Progenitor cell of endocrine pancreas (in vitro differentiated cells): Measurements from ENCODE around the gene AZIN2. TPM values are rescaled to one million over a fixed set of nuclear protein-coding genes. Genes with fewer than 3 reads are reported as not detected.

Source experiments
- DNase-seq: peaks from one replicate; pipeline ENCODE4 v3.0.0; 2021; ENCODE audit warnings: low spot score; ENCODE audit not compliant: unreplicated experiment
- H3K27ac Mint-ChIP-seq: 2 replicates; pipeline ENCODE4 v1.8.0; 2021; ENCODE audit warnings: mild to moderate bottlenecking, moderate library complexity, mixed read lengths
- H3K27me3 Mint-ChIP-seq: 2 replicates; pipeline ENCODE4 v1.8.0; 2021; ENCODE audit warnings: mixed read lengths
- H3K36me3 Mint-ChIP-seq: 2 replicates; pipeline ENCODE4 v1.8.0; 2022; ENCODE audit warnings: mixed read lengths; ENCODE audit not compliant: insufficient read depth
- H3K4me1 Mint-ChIP-seq: 2 replicates; pipeline ENCODE4 v1.8.0; 2021; ENCODE audit warnings: low read depth, mixed read lengths
- H3K4me3 Mint-ChIP-seq: 2 replicates; pipeline ENCODE4 v1.8.0; 2021; ENCODE audit warnings: low read depth, mild to moderate bottlenecking, moderate library complexity, mixed read lengths
- H3K9me3 Mint-ChIP-seq: 2 replicates; pipeline ENCODE4 v1.8.0; 2021; ENCODE audit warnings: low read depth, mixed read lengths
- CTCF ChIP-seq: fragments of 200-600 bp; sonication (generic); IDR thresholded peaks from one replicate; pipeline ENCODE4 v1.5.0; 2021; ENCODE audit warnings: antibody characterized with exemption, mild to moderate bottlenecking; ENCODE audit not compliant: unreplicated experiment
- total RNA-seq: library from RNA; stranded (reverse); gene quantifications from 2 replicates; pipeline ENCODE4 v1.2.1, GENCODE V29; 2021

AZIN2 gene
- total RNA-seq, 1 donor from 2014 or later: 5.2 TPM

- DNase-seq: no peak
- Mint-ChIP-seq H3K4me3 (no peak overlapping the region), H3K27me3 (peaks cover 2% of the 10 kb centered on the region), H3K27ac (no peak overlapping the region), H3K9me3 (no peaks in the 10 kb centered on the region), H3K4me1 (peaks cover 4% of the 10 kb centered on the region), H3K36me3 (no peaks in the 10 kb centered on the region)
- TF ChIP-seq CTCF: no peak
These were observed 75.1 kb downstream of the AZIN2 start for GRCh38 chr1:33155877-33156538.

GRCh38 chr1:33157131-33157530 is 76.2 kb downstream of the AZIN2 start:
- no peaks in the 10 kb centered on the region for H3K36me3 Mint-ChIP-seq
- DNase-seq: no peak
- TF ChIP-seq CTCF: no peak
- H3K9me3 Mint-ChIP-seq: no peaks in the 10 kb centered on the region
- no peak overlapping the region for H3K4me3 Mint-ChIP-seq
- H3K4me1 Mint-ChIP-seq: peaks cover 2% of the 10 kb centered on the region
- H3K27ac Mint-ChIP-seq: no peak overlapping the region
- peaks cover 2% of the 10 kb centered on the region for H3K27me3 Mint-ChIP-seq

GRCh38 chr1:33158366-33158765 is 77.4 kb downstream of the AZIN2 start:
- no peaks in the 10 kb centered on the region for H3K9me3 Mint-ChIP-seq
- H3K4me3 Mint-ChIP-seq: no peak overlapping the region
- no peaks in the 10 kb centered on the region for H3K36me3 Mint-ChIP-seq
- H3K27me3 Mint-ChIP-seq: peaks cover 2% of the 10 kb centered on the region
- no peak for TF ChIP-seq CTCF
- no peak for DNase-seq
- H3K27ac Mint-ChIP-seq: no peak overlapping the region
- H3K4me1 Mint-ChIP-seq: no peaks in the 10 kb centered on the region

- Mint-ChIP-seq H3K27me3 (peaks cover 2% of the 10 kb centered on the region), H3K4me1 (peaks cover 4% of the 10 kb centered on the region), H3K4me3 (no peak overlapping the region), H3K27ac (no peak overlapping the region), H3K9me3 (no peaks in the 10 kb centered on the region), H3K36me3 (no peaks in the 10 kb centered on the region)
- no peak for TF ChIP-seq CTCF
- DNase-seq: no peak
These were observed 78.6 kb downstream of the AZIN2 start for GRCh38 chr1:33159577-33159976.

GRCh38 chr1:33161061-33161681 is 80.2 kb downstream of the AZIN2 start:
- Mint-ChIP-seq H3K27me3 (peaks cover 2% of the 10 kb centered on the region), H3K36me3 (peaks cover 4% of the 10 kb centered on the region), H3K27ac (no peak overlapping the region), H3K4me3 (no peak overlapping the region), H3K9me3 (peaks cover 3% of the 10 kb centered on the region), H3K4me1 (peaks cover 4% of the 10 kb centered on the region)
- DNase-seq: no peak
- TF ChIP-seq CTCF: no peak
